Trophoblast cell (in vitro differentiated cells and primary cell): Measurements from ENCODE around the gene TMEM234.
A peak's percentile ranks its signal among the peaks of the same experiment; 100 is the strongest.

Source experiments
- DNase-seq, 2 donors: peaks; one replicate each; pipeline ENCODE4 v3.0.0-alpha.2; 2016
- H2AFZ ChIP-seq: 2 replicates; pipeline ENCODE4 v1.6.1; 2013; ENCODE audit warnings: low read length, moderate library complexity, mild to moderate bottlenecking; ENCODE audit not compliant: insufficient read depth, poor library complexity
- H2AK5ac ChIP-seq: 2 replicates; pipeline ENCODE4 v1.6.1; 2013; ENCODE audit warnings: mild to moderate bottlenecking, low read length
- H2BK120ac ChIP-seq: 2 replicates; pipeline ENCODE4 v1.6.1; 2013; ENCODE audit warnings: low read length, mild to moderate bottlenecking, moderate library complexity; ENCODE audit not compliant: insufficient read depth, poor library complexity
- H2BK12ac ChIP-seq: 2 replicates; pipeline ENCODE4 v1.6.1; 2013; ENCODE audit warnings: mild to moderate bottlenecking, low read length, moderate library complexity
- H2BK5ac ChIP-seq: 2 replicates; pipeline ENCODE4 v1.6.1; 2013; ENCODE audit warnings: low read length, low read depth, moderate library complexity, mild to moderate bottlenecking; ENCODE audit not compliant: poor library complexity
- H3K14ac ChIP-seq: 2 replicates; pipeline ENCODE4 v1.6.1; 2013; ENCODE audit warnings: mild to moderate bottlenecking, low read length
- H3K18ac ChIP-seq: 2 replicates; pipeline ENCODE4 v1.6.1; 2013; ENCODE audit warnings: mild to moderate bottlenecking, low read length
- H3K23ac ChIP-seq: 2 replicates; pipeline ENCODE4 v1.6.1; 2013; ENCODE audit warnings: low read length
- H3K27ac ChIP-seq: 2 replicates; pipeline ENCODE4 v1.5.1; 2013; ENCODE audit warnings: low read depth, mild to moderate bottlenecking, inconsistent platforms, low read length, moderate library complexity
- H3K27me3 ChIP-seq: 2 replicates; pipeline ENCODE4 v1.6.1; 2013; ENCODE audit warnings: inconsistent platforms, mild to moderate bottlenecking, low read length, moderate library complexity; ENCODE audit not compliant: insufficient read depth
- H3K36me3 ChIP-seq, 2 experiments: 1 replicate in 1 of 2; 2 replicates in 1 of 2; pipeline ENCODE4 v1.6.1; 2013; ENCODE audit warnings: low read length in 2 of 2, mild to moderate bottlenecking in 2 of 2, moderate library complexity in 1 of 2; ENCODE audit not compliant: insufficient read depth in 2 of 2, control insufficient read depth in 1 of 2
- H3K4ac ChIP-seq: 2 replicates; pipeline ENCODE4 v1.6.1; 2013; ENCODE audit warnings: low read depth, mild to moderate bottlenecking, low read length, moderate library complexity
- H3K4me1 ChIP-seq, 2 experiments: 1 replicate in 1 of 2; 2 replicates in 1 of 2; pipeline ENCODE4 v1.6.1; 2013; ENCODE audit warnings: low read length in 2 of 2, mild to moderate bottlenecking in 2 of 2, moderate library complexity in 1 of 2; ENCODE audit not compliant: insufficient read depth in 2 of 2, control insufficient read depth in 1 of 2
- H3K4me2 ChIP-seq: 2 replicates; pipeline ENCODE4 v1.6.1; 2013; ENCODE audit warnings: inconsistent platforms, mild to moderate bottlenecking, low read length, moderate library complexity
- H3K4me3 ChIP-seq: 2 replicates; pipeline ENCODE4 v1.5.1; 2013; ENCODE audit warnings: mild to moderate bottlenecking, low read depth, low read length, inconsistent platforms
- H3K79me1 ChIP-seq: one replicate; pipeline ENCODE4 v1.6.1; 2013; ENCODE audit warnings: low read length
- H3K79me2 ChIP-seq: 2 replicates; pipeline ENCODE4 v1.6.1; 2013; ENCODE audit warnings: low read length, mild to moderate bottlenecking; ENCODE audit not compliant: control insufficient read depth, insufficient read depth, poor library complexity
- H3K9ac ChIP-seq: 2 replicates; pipeline ENCODE4 v1.6.1; 2013; ENCODE audit warnings: mild to moderate bottlenecking, low read length
- H3K9me3 ChIP-seq: 2 replicates; pipeline ENCODE4 v1.6.1; 2013; ENCODE audit warnings: low read depth, mild to moderate bottlenecking, control low read depth, inconsistent platforms, low read length; ENCODE audit not compliant: insufficient read depth
- H4K12ac ChIP-seq: 2 replicates; pipeline ENCODE4 v1.6.1; 2013; ENCODE audit warnings: low read depth, mild to moderate bottlenecking, low read length, moderate library complexity
- H4K8ac ChIP-seq: 2 replicates; pipeline ENCODE4 v1.6.1; 2013; ENCODE audit warnings: low read depth, mild to moderate bottlenecking, low read length, moderate library complexity
- H4K91ac ChIP-seq: one replicate; pipeline ENCODE4 v1.6.1; 2013; ENCODE audit warnings: low read depth, mild to moderate bottlenecking, low read length, moderate library complexity
- WGBS: extraction: QIAGEN DNeasy Blood & Tissue Kit; methylation state at CpG from one replicate; pipeline ENCODE4 v1.1.7; 2013; ENCODE audit warnings: missing lambda C conversion rate; ENCODE audit not compliant: insufficient read length, insufficient coverage; ENCODE audit errors: extremely low coverage; 5-methylcytosine and 5-hydroxymethylcytosine counted together

The TMEM234 gene

GRCh38 chr1:32241001-32241763 is 19.0 kb upstream of the TMEM234 start:
- Histone ChIP-seq H2AFZ (no peak overlapping the region), H3K9ac (no peak overlapping the region), H3K36me3 (no peaks in the 10 kb centered on the region), H3K14ac (peak overlapping the region; percentile 40), H3K79me2 (no peaks in the 10 kb centered on the region), H3K79me1 (no peaks in the 10 kb centered on the region), H3K4me2 (peak overlapping the region; percentile 99), H3K18ac (peak overlapping the region; percentile 13), H2BK120ac (no peak overlapping the region), H3K4me1 (peaks cover 2 to 15% of the 10 kb centered on the region in 2 experiments), H3K4me3 (peak overlapping the region; percentile 77), H2BK5ac (no peak overlapping the region), H3K23ac (no peak overlapping the region), H3K9me3 (no peaks in the 10 kb centered on the region), H4K12ac (no peak overlapping the region), H2BK12ac (no peak overlapping the region), H3K27me3 (no peaks in the 10 kb centered on the region), H4K8ac (peak overlapping the region; percentile 34), H2AK5ac (no peak overlapping the region), H3K4ac (no peak overlapping the region), H4K91ac (no peak overlapping the region), H3K27ac (no peak overlapping the region)
- no CpG with 5 or more reads among the region's 55 CpGs for WGBS
- peak; percentile 97 to 98 for DNase-seq

- Histone ChIP-seq H3K18ac (peak overlapping the region; percentile 37), H3K23ac (no peak overlapping the region), H2BK5ac (no peak overlapping the region), H3K9ac (peak overlapping the region; percentile 70), H4K91ac (peak overlapping the region; percentile 13), H3K4me1 (peaks cover 2 to 18% of the 10 kb centered on the region in 2 experiments), H3K4me2 (peak overlapping the region; percentile 99), H3K14ac (peak overlapping the region; percentile 64), H3K36me3 (no peaks in the 10 kb centered on the region), H3K27ac (no peak overlapping the region), H2BK120ac (no peak overlapping the region), H2BK12ac (no peak overlapping the region), H4K12ac (peak overlapping the region; percentile 66), H2AFZ (peak overlapping the region; percentile 88), H2AK5ac (no peak overlapping the region), H3K79me2 (no peaks in the 10 kb centered on the region), H3K27me3 (no peaks in the 10 kb centered on the region), H3K4ac (peak overlapping the region; percentile 17), H3K9me3 (no peaks in the 10 kb centered on the region), H3K4me3 (peak overlapping the region; percentile 77), H3K79me1 (no peaks in the 10 kb centered on the region), H4K8ac (peak overlapping the region; percentile 34)
- peak; percentile 79 to 89 for DNase-seq
- no CpG with 5 or more reads among the region's 62 CpGs for WGBS
Measured at GRCh38 chr1:32240140-32240951, 18.2 kb upstream of the TMEM234 start.

- Histone ChIP-seq H4K8ac (peak overlapping the region; percentile 13), H3K4ac (peak overlapping the region; percentile 17), H3K27ac (no peak overlapping the region), H2BK5ac (no peak overlapping the region), H2AK5ac (no peak overlapping the region), H2BK120ac (no peak overlapping the region), H2BK12ac (no peak overlapping the region), H3K18ac (peak overlapping the region; percentile 37), H3K9ac (no peak overlapping the region), H3K14ac (peak overlapping the region; percentile 64), H3K4me3 (peak overlapping the region; percentile 31), H3K4me1 (peaks cover 2 to 18% of the 10 kb centered on the region in 2 experiments), H4K91ac (no peak overlapping the region), H3K36me3 (no peaks in the 10 kb centered on the region), H2AFZ (peak overlapping the region; percentile 88), H3K23ac (no peak overlapping the region), H3K79me2 (no peaks in the 10 kb centered on the region), H3K4me2 (peak overlapping the region; percentile 99), H3K27me3 (no peaks in the 10 kb centered on the region), H4K12ac (peak overlapping the region; percentile 66), H3K9me3 (no peaks in the 10 kb centered on the region), H3K79me1 (no peaks in the 10 kb centered on the region)
- WGBS = no CpG with 5 or more reads among the region's 20 CpGs
- no peak for DNase-seq
Measured at GRCh38 chr1:32239790-32240139, 17.6 kb upstream of the TMEM234 start.

GRCh38 chr1:32239337-32239736 is 17.2 kb upstream of the TMEM234 start:
- Histone ChIP-seq H3K79me2 (no peaks in the 10 kb centered on the region), H2AFZ (no peak overlapping the region), H3K27ac (no peak overlapping the region), H3K14ac (no peak overlapping the region), H3K9me3 (no peaks in the 10 kb centered on the region), H2BK5ac (no peak overlapping the region), H4K8ac (no peak overlapping the region), H4K91ac (no peak overlapping the region), H3K79me1 (no peaks in the 10 kb centered on the region), H3K36me3 (peaks cover 0 to 2% of the 10 kb centered on the region in 2 experiments), H3K23ac (no peak overlapping the region), H2BK12ac (no peak overlapping the region), H3K4ac (no peak overlapping the region), H3K4me2 (peak overlapping the region; percentile 99), H3K18ac (no peak overlapping the region), H2BK120ac (no peak overlapping the region), H4K12ac (no peak overlapping the region), H3K4me3 (no peak overlapping the region), H2AK5ac (no peak overlapping the region), H3K27me3 (no peaks in the 10 kb centered on the region), H3K4me1 (peaks cover 2 to 18% of the 10 kb centered on the region in 2 experiments), H3K9ac (no peak overlapping the region)
- DNase-seq = no peak
- WGBS = no CpG with 5 or more reads among the region's 4 CpGs
